HG03378 (cell line): ENCODE results near the gene KIAA0513.

Source experiments
- ATAC-seq: cut with Tn5 transposase; IDR thresholded peaks from one replicate; pipeline ENCODE4 v1.9.1; 2021; ENCODE audit warnings: mild to moderate bottlenecking, moderate library complexity; ENCODE audit not compliant: unreplicated experiment

The KIAA0513 gene

DNA sequence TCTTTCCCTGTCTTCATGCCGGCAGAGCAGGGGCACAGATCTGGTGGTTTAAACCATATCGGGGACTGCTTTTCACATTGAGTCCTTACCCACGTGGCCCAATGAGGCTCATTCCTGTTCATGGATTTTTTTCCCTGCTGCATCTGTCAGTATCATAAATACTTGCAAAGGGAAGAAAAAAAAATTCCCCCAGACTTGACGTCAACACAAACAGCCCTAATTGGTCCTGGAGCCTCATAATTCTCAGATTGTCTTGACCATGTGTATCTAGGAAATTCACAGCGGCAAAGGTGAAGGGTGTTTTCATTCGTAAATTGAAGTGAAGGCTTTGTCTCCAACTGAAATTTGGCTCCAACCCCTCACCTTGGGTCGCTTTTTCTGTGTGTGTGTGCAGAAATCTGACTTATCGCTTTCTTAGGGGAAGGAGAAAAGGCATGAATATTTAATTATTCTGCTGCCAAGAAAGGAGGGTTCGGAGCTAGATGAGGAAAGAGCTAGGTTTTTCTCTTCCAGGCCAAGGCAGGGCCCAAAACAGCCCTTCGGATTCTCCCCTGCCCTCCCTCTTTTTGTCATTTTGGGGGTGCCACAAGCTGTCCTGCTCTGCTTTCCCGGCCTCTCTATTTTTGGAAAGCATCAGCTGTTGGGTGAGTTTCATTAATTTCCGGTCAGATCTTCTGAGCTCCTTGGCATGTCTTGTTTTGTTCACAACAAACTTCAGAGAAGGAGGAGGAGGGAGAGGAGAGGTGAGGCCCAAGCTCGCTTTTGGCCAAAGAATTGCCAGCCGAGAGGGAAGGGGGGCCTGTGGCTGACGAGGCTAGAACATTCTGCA, 102.5 kb downstream of the KIAA0513 start:
- ATAC-seq: no peak

GRCh38 chr16:85130705-85131028, 103.1 kb downstream of the KIAA0513 start:
- ATAC-seq: no peak

DNA sequence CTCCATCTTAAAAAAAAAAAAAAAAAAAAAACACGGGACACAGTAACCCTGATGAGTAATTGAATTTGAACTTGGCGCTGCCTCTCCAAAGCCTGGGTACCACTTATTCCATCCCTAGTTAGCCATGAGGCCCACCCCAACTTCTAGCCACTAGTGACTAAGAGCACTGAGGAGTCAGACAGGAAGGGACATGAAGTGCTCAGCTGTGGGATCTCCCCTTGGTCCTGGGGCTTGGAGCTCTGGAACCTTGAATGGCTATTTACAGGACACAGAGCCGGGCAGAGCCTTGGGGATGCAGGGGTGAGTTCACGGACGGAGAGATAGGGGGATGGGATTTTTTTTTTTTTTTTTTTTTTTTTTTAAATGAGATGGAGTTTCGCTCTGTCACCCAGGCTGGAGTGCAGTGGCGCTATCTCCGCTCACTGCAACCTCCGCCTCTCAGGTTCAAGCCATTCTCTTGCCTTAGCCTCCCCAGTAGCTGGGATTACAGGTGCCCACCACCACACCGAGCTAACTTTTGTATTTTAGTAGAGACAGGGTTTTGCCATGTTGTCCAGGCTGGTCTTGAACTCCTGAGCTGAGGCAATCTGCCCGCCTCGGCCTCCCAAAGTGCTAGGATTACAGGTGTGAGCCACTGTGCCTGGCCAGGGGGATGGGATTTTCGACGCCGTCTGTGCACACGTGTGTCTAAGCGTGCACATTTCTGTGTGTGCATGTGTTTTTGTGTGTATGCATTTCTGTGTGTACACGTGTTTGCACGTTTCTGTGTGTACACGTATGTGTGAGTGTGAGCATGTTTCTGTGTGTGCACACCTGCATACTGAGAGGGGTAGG, 105.1 kb downstream of the KIAA0513 start:
- ATAC-seq: no peak

DNA sequence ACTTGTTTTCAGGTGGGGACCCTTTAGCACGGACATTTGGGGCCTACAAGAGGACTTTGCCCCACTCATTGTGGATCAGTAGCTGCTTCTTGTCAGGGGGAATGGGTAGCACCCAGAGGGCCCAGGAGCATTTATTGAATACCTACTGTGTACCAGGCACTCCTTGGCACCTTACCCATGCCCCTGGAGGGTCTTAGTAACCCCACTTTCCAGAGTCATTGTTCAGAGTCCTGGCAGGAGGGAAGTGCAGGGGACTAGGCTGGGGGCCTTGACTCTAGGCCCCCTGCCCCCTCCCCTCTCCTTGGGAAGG, 105.7 kb downstream of the KIAA0513 start:
- ATAC-seq: no peak

DNA sequence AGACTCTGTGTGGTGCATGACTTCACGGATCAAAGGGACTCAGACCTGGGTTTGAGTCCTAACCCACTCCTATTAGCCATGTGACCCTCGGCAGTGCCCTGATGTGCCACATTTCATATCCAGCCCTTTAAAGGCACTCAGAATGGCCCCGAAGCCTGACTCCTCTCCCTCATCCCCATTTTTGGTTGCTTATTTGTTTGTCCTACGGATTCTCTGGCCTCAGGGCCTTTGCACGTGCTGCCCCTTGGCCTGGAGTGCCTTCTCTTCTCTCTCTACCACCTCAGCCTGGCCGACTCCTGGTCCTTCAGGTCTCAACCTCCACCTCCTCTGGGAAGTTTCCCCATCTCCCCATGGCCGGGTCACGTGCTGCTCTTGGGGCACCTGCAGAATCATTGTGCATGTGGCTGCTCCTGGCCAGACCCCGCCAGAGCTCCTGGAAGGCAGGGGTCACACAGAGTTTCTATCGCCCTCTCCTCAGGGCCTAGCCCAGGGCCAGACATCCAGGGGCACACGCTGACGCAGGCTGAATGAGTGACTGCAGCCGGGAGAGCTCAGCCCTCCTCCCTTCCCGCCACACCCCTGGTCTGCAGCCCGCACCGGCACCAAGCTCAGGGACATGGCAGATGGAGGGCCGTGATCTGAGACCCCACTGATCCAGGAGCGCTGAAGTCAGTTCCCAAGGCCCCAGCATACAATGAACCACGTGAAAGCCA, 106.6 kb downstream of the KIAA0513 start:
- ATAC-seq: no peak

DNA sequence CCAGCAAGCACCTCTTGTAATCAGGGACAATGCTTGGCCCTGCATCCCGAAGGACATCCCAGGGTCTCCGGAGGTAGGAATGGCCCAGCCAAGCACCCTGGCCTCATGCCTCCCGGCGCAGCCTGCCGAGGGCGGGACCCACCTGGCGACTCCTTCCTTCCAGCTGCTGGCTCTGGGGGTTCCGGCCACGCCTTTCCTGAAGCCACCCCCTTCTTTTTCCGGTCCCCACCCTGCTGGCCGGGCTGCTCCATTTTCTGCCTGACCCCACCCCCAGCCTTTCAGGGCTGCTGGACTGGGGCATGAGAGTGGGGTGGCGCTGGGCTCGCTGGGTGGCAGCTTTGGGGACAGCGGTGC, 107.2 kb downstream of the KIAA0513 start:
- no peak for ATAC-seq

DNA sequence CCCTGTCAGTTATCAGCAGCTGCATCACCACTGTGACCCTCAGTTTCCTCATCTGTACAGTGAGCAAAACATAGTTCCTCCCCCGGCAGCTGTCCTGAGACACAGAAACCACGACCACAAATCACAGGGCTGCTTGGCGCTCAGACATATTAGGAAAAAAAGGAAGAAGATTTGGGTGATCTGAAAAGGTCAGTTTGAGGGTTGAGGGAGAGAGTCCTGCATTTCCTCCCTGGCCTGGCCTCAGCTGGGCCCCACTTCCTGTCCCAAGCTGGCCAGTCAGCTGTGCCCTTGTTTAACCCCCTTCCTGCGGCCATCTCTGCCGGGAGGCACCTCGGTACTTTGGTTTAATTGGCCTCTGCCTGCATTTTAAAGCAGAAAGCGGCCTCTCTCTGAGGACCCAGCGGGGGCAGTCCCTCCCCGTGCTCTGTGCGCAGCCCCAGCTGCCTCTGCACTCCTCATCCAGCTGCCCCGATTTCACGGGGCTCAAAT, 108.7 kb downstream of the KIAA0513 start:
- no peak for ATAC-seq

- no peak for ATAC-seq
These were observed 109.2 kb downstream of the KIAA0513 start for GRCh38 chr16:85136702-85137322.

DNA sequence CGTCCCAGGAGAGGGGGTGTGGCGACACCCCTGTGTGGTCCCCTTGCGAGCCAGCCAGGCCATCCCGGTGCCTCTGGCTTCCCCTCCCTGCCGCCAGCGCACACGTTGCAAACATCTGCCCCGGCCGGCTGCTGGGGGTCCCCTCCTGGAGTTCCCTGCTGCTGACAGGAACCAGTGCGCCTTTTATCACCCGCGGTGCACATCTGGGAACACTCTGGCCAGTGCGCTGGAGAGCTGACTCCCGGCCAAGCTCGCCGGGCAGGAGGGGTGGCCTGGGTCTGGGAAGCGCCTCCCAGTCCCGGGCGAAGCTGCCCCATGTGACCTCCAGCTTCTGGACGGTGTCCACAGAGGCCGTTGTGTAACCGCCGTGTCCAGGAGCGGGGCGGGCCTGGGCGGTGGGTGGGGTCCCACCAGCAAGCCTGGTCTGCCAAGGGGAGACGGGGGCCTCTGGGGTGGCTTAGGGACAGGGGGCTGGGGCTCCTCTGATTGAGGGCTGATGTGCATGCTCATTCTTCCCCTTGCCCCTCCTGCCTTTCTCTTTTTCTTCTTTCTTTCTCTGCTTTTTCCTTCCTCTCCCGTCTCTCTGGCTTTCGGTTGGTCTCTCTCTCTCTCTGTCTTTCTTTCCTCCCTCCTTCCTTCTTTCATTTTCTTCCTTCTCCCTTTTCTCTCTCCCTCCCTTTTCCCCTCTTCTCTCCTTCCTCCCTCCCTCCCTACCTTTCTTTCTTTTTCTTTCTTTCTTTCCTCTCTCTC, 109.9 kb downstream of the KIAA0513 start:
- no peak for ATAC-seq

DNA sequence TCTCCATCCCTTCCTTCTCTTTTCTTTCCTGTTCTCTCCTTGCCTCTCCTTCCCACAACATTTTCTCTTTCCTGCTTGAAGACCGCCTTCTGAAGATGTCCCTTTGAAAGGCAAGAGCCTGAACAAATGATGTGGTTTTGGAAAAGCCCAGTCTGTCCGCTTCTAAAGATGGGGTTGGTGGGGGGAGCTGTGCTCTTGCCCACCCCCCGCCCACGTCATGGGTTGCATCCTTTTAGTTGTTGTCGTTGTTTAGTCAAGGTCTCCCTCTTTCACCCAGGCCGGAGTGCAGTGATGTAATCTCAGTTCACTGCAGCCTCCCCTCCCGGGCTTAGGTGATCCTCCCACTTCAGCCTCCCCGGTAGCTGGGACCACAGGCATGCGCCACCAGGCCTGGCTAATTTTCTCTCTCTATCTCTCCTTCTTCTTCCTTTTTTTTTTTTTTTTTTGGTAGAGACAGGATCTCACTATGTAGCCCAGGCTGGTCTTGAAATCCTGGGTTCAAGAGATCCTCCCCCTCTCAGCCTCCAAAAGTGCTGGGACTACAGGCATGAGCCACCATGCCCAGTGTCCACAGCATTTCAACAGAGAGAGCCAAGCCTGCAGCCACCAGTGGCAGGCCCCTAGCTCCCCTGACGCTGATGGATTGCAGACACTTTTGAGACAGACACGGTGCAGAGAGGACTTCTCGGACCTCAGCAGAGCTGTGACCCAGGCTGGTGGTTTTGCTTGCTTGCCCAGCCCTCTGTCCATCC, 110.7 kb downstream of the KIAA0513 start:
- no peak for ATAC-seq

- no peak for ATAC-seq
These were observed 111.4 kb downstream of the KIAA0513 start for GRCh38 chr16:85138825-85139627.

DNA sequence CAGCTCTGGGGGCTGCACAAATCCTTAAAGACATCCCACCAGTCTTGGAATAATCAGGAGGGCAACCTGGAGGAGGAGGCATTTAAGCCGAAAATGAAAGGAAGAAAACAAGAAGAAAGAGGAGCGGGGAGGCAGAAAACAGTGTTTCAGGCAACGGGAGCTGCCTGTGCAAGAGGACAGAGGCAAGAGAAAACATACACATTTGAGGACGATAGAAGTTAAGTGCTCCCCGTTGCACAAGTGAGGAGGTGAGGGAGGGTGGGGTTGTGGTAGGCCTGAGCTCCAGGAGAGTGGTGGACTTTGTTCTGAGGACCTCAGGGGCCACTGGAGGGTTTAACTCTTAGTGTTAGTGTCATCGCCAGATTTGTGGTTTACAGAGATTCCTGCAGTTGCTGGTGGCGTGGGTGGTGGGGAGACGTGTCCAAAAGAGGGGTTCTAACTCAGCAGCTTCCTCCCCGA, 112.3 kb downstream of the KIAA0513 start:
- ATAC-seq: no peak

DNA sequence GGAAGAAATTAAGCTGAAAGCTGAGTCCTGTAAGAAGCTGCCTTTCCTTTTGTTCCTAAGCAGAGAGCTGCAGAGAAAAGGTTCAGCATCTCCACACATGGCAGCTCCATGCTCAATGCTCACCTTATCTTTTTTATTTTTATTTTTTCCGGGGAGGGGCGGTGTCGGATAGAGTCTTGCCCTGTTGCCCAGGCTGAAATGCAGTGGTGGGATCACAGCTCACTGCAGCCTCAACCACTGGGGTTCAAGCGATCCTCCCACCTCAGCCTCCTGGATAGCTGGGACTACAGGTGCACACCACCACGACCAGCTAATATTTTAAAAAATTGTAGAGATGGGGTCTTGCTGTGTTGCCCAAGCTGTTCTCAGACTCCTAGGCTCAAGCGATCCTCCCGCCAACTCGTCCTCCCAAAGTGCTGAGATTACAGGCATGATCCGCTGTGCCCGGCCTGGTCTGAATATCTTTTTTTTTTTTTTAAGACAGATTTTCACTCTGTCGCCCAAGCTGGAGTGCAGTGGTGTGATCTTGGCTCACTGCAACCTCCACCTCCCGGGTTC, 112.9 kb downstream of the KIAA0513 start:
- ATAC-seq: no peak

DNA sequence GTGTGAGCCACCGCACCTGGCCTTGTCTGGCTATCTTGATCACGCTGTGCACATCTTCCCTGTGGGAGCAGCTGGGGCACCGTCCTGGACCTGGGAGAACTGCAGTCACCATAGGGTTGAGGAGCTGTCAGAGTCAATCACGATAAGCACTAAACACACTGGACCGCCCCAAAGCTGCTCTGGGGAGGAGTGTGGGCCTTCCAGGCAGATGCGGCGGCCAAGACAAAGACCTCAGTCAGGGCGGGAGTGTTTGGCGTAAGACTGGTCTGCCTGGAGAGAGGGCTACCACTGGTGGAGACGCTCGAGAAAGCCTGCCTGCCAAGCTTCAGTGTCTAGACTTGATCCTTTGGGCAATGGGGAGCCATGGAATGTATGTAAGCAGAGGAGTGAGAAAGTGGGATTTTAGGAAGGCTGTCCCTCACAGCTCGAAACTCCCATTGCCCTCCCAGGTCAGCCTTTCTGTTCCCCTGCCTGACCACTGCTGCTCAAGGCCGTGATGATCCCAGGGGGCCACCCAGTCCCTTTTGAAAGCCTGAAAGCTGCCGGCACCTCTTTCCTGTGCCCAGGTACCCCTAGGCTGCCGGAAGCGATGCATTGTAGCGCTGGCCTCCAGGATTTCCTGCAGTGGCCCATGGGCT, 114.0 kb downstream of the KIAA0513 start:
- ATAC-seq: no peak

DNA sequence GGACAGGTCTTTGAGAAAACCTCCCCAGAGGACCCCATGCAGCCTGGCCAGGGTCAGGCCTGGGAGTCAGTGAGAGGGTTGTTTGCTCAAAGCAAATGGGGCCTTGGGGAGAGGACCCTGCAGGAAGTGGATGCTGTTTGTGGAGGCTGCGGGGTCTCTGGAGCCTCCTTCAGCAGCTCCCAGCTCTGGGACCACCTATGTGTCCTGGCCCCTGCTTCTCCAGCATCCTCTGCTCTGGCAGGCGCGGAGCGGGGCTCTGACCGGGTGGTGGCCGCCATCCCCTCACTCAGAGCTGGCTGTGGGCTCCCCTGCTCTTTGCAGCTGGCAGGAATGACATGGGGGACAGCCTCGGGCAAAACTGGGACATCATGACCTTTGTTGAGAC, 114.5 kb downstream of the KIAA0513 start:
- ATAC-seq: no peak

DNA sequence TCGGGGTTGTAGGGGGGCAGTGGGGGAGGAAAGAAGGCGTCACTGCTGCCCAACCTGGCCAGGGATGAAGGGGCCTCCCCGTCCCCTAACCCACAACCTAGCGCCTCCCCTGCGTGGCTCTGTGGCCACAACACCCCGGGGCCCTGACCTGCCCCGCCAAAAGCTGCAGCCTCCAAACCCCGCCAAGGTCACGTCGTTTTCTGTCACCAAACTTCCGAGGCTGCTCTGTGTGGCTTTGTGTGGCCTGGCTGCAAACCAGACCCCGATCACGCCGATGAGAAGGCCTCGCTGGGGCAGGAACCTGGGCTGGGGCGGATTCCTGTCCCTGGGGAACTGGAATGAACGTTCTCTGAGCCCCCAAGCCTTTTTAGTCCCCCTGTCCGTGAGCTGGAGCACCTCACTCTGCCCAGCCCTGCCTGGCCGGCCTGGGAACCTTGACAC, 115.2 kb downstream of the KIAA0513 start:
- ATAC-seq: no peak
